ENCODE results near the gene USP30.

USP30 gene

DNA sequence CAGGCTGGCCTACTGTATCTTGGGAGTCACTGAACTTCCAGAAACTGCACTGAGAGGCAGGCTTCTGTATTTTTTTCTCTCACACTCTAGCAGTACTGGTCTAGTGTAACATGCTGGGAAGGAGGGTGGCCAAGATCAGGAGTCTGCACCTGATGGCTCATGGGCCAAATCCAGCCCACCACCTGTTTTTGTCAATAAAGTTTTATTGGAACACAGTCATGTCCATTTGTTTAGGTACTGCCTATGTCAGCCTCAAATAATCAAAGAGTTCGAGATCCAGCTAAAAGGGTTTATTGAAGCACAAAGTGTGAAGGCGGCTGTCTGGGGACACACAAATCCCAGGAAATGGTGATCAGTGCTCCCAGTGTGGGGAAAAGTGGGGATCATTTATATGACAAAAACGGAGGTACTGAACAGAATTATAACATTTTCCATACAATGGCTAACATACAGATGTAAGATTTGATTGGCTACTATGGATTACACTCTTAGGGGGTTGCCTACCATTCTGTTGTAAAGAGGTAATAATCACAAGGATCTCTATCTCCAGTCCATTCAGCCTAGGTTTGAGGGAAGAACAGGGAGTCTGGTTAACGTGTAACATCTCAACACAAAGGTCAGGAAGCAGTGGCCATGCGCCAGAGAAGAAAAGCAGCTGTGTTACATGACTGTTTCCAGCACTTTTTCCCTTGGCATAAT lies 12.9 kb downstream of the USP30 start:
- no peaks in the 10 kb centered on the region for H3K79me2 ChIP-seq (ENCODE audit: insufficient read depth, low read length)
- H3K27ac ChIP-seq (ENCODE audit: low read depth, low read length, poor library complexity, severe bottlenecking), result no peak overlapping the region
- peaks cover 6% of the 10 kb centered on the region for H3K4me1 ChIP-seq (ENCODE audit: insufficient read depth, low read length, severe bottlenecking)
- H3K9ac ChIP-seq (ENCODE audit: low read length), result no peak overlapping the region
- no peak overlapping the region for H3K4me3 ChIP-seq (ENCODE audit: low read depth, low read length, poor library complexity, severe bottlenecking)
- H2AFZ ChIP-seq (ENCODE audit: low read length), result no peak overlapping the region
- H3K9me3 ChIP-seq (ENCODE audit: low read length), result no peaks in the 10 kb centered on the region
- no peak for TF ChIP-seq EZH2 (IDR thresholded peaks at IDR 0.05; ENCODE audit: borderline replicate concordance, low read length)
- no peak for TF ChIP-seq CTCF (IDR thresholded peaks at IDR 0.05; ENCODE audit: low read length)
- H4K20me1 ChIP-seq (ENCODE audit: insufficient read depth, low read length), result no peaks in the 10 kb centered on the region
- no peaks in the 10 kb centered on the region for H3K27me3 ChIP-seq (ENCODE audit: insufficient read depth, low read length)
- H3F3A ChIP-seq (ENCODE audit: insufficient read depth, low read length), result no peaks in the 10 kb centered on the region
- no peak overlapping the region for H3K4me2 ChIP-seq (ENCODE audit: low read length)
- no peaks in the 10 kb centered on the region for H3K9me2 ChIP-seq (ENCODE audit: low read depth, low read length)
- H3K36me3 ChIP-seq (ENCODE audit: insufficient read depth, low read length), result peaks cover 21% of the 10 kb centered on the region; the same call in 1 of the 2 replicates

- no peaks in the 10 kb centered on the region for H3K9me3 ChIP-seq (ENCODE audit: low read length)
- no peak for TF ChIP-seq CTCF (IDR thresholded peaks at IDR 0.05; ENCODE audit: low read length)
- no peak for TF ChIP-seq EZH2 (IDR thresholded peaks at IDR 0.05; ENCODE audit: borderline replicate concordance, low read length)
- no peaks in the 10 kb centered on the region for H3F3A ChIP-seq (ENCODE audit: insufficient read depth, low read length)
- no peaks in the 10 kb centered on the region for H3K27me3 ChIP-seq (ENCODE audit: insufficient read depth, low read length)
- H3K4me3 ChIP-seq (ENCODE audit: low read depth, low read length, poor library complexity, severe bottlenecking), result no peak overlapping the region
- no peaks in the 10 kb centered on the region for H3K9me2 ChIP-seq (ENCODE audit: low read depth, low read length)
- no peak overlapping the region for H3K4me2 ChIP-seq (ENCODE audit: low read length)
- no peak overlapping the region for H2AFZ ChIP-seq (ENCODE audit: low read length)
- peaks cover 21% of the 10 kb centered on the region; the same call in 1 of the 2 replicates for H3K36me3 ChIP-seq (ENCODE audit: insufficient read depth, low read length)
- H3K9ac ChIP-seq (ENCODE audit: low read length), result no peak overlapping the region
- no peaks in the 10 kb centered on the region for H4K20me1 ChIP-seq (ENCODE audit: insufficient read depth, low read length)
- no peaks in the 10 kb centered on the region for H3K79me2 ChIP-seq (ENCODE audit: insufficient read depth, low read length)
- H3K4me1 ChIP-seq (ENCODE audit: insufficient read depth, low read length, severe bottlenecking), result peaks cover 6% of the 10 kb centered on the region
- H3K27ac ChIP-seq (ENCODE audit: low read depth, low read length, poor library complexity, severe bottlenecking), result no peak overlapping the region
These were observed 13.4 kb downstream of the USP30 start for GRCh38 chr12:109065853-109066193.

DNA sequence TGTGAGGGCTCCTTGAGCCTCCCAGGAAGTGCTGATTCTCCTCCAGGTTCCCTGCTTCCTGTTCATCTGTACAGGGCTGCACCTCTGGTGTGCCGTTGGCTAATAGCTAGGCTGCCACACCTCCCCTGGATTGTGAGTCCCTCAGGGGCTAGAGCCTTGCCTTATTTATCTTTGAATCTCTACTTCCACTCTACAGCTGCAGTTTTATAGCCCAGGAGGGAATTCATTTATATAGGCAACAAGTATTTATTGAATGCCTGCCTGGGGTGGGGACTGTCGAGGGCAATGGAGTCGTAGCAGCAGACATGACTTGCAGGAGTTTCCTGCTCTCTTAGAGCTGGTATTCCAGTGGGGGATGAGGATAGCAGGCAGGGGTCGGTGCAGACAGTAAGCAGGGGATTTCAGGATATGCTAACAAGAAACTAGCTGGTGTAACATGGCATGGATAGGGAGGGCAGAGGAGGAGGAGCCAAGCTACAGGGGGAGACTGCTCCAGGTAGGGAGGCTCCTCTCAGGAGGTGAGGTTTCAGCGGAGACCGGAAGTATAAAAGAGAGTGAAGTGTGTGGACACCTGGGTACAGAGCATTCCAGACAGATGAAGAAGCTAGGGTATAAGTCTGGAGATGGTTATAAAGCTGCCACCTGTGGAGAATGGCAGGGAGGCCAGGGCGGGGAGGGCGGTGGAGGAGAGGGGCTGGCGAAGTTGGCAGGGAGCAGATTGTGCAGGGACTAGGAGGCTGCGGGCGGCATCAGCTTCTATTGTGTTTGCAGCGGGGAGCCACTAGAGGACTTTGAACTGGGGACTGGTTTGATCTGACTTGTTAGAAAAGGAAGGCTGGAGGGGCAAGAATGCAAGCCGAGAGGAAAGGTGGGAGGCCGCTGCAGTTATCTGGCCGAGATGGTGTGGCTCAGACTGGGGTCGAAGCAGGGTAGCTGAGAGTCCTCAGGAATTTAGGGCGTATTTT lies 17.2 kb downstream of the USP30 start:
- H3K9me2 ChIP-seq (ENCODE audit: low read depth, low read length), result no peaks in the 10 kb centered on the region
- no peak overlapping the region for H3K27ac ChIP-seq (ENCODE audit: low read depth, low read length, poor library complexity, severe bottlenecking)
- no peak overlapping the region for H3K4me2 ChIP-seq (ENCODE audit: low read length)
- no peak overlapping the region for H3K9ac ChIP-seq (ENCODE audit: low read length)
- H2AFZ ChIP-seq (ENCODE audit: low read length), result no peak overlapping the region
- peaks cover 17% of the 10 kb centered on the region for H3K36me3 ChIP-seq (ENCODE audit: insufficient read depth, low read length)
- H3F3A ChIP-seq (ENCODE audit: insufficient read depth, low read length), result no peaks in the 10 kb centered on the region
- no peaks in the 10 kb centered on the region for H3K27me3 ChIP-seq (ENCODE audit: insufficient read depth, low read length)
- TF ChIP-seq CTCF (IDR thresholded peaks at IDR 0.05; ENCODE audit: low read length) (no peak), EZH2 (IDR thresholded peaks at IDR 0.05; ENCODE audit: borderline replicate concordance, low read length) (no peak)
- H4K20me1 ChIP-seq (ENCODE audit: insufficient read depth, low read length), result no peaks in the 10 kb centered on the region
- H3K9me3 ChIP-seq (ENCODE audit: low read length), result no peaks in the 10 kb centered on the region
- no peak overlapping the region for H3K4me3 ChIP-seq (ENCODE audit: low read depth, low read length, poor library complexity, severe bottlenecking)
- H3K79me2 ChIP-seq (ENCODE audit: insufficient read depth, low read length), result no peaks in the 10 kb centered on the region
- H3K4me1 ChIP-seq (ENCODE audit: insufficient read depth, low read length, severe bottlenecking), result no peaks in the 10 kb centered on the region
